ENCODE measurements around the gene CHSY3. TPM values are rescaled to one million over a fixed set of nuclear protein-coding genes. Genes with fewer than 3 reads are reported as not detected.

The CHSY3 gene
- total RNA-seq, 4 donors from 2014 or later: 1.7 to 5.6 (median 4.0) TPM

DNA sequence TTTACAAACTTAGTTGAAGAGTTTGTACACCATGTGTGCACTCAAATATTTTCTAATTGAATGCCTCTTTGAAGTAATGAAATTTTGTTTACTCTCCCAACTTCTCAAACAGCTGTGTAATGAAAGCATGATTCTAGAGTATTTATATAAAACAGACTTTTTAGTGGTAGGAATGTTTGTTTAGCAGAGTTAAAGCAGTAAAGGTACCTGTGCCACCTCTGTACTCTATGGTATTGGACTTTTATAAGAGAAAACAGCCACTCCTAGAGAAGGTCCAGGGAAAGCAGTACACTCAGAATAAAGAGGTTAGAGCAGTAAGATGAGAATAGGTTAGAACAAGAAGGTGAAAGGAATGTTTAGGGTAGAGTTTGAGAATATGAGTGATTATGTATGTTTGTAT lies 163.1 kb downstream of the CHSY3 start:
- no peaks in the 10 kb centered on the region for H3K27me3 ChIP-seq
- no peak overlapping the region for H3K4me3 ChIP-seq (replicated peaks in 1 of 3)
- no peak overlapping the region for H3K27ac ChIP-seq
- DNase-seq: no peak
- TF ChIP-seq, protein P1, sequence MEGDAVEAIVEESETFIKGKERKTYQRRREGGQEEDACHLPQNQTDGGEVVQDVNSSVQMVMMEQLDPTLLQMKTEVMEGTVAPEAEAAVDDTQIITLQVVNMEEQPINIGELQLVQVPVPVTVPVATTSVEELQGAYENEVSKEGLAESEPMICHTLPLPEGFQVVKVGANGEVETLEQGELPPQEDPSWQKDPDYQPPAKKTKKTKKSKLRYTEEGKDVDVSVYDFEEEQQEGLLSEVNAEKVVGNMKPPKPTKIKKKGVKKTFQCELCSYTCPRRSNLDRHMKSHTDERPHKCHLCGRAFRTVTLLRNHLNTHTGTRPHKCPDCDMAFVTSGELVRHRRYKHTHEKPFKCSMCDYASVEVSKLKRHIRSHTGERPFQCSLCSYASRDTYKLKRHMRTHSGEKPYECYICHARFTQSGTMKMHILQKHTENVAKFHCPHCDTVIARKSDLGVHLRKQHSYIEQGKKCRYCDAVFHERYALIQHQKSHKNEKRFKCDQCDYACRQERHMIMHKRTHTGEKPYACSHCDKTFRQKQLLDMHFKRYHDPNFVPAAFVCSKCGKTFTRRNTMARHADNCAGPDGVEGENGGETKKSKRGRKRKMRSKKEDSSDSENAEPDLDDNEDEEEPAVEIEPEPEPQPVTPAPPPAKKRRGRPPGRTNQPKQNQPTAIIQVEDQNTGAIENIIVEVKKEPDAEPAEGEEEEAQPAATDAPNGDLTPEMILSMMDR (IDR thresholded peaks at IDR 0.05): no peak
- no peak for TF ChIP-seq POLR2A (IDR thresholded peaks at IDR 0.05)
- intact Hi-C loops (cut with DNase I): no loop called here
- H3K9me3 ChIP-seq: no peaks in the 10 kb centered on the region
- no peaks in the 10 kb centered on the region for H3K4me1 ChIP-seq
- no peaks in the 10 kb centered on the region for H3K36me3 ChIP-seq

DNA sequence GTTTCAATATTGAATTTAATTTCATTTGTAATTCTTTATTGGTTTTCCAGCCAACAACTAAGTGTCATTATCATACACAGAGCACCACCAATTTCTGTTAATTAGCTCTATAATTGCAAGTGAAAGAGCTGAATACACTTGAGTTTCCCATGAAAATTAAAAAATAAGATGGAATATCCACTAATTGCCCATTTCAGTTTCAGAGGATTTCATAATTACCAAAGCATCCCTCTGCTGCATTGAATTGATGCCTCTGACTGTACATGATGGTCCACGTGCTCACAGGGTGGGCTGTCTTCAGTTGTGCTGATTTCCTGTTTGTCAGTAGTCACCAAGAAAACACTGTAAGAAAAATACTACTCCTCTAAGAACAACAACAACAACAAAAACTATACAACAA lies 163.8 kb downstream of the CHSY3 start:
- TF ChIP-seq POLR2A (IDR thresholded peaks at IDR 0.05): no peak
- TF ChIP-seq, protein P1 (IDR thresholded peaks at IDR 0.05): no peak
- Histone ChIP-seq H3K27me3 (no peaks in the 10 kb centered on the region), H3K4me3 (replicated peaks in 1 of 3) (no peak overlapping the region), H3K9me3 (no peaks in the 10 kb centered on the region), H3K36me3 (no peaks in the 10 kb centered on the region), H3K27ac (no peak overlapping the region), H3K4me1 (no peaks in the 10 kb centered on the region)
- DNase-seq: no peak
- WGBS, 2 donors: 90 to 92% methylated on average over 1 of the region's 1 CpG
- intact Hi-C loops (cut with DNase I): no loop called here

DNA sequence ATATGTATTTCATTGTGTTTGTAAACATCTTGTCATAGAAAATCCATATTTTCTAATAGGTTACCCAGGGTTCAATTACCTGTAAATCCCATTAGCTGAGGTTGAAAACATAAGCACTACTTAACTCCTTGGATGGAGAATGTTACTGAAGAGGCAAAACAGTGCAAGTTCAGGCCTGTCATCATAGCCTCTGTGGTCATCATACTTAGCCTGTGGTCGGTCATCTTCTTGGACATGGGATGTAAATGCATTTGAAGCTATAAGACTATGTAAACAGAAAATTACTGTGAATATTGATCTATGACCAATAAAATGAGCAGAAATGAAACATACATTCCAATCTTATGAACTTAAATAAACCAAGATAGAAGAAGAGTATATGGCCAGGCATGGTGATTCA lies 164.7 kb downstream of the CHSY3 start:
- no peaks in the 10 kb centered on the region for H3K36me3 ChIP-seq
- 93 to 94% methylated on average over 1 of the region's 1 CpG for WGBS, 2 donors
- TF ChIP-seq, protein P1 (IDR thresholded peaks at IDR 0.05): no peak
- TF ChIP-seq POLR2A (IDR thresholded peaks at IDR 0.05): no peak
- no peak overlapping the region for H3K27ac ChIP-seq
- no peaks in the 10 kb centered on the region for H3K9me3 ChIP-seq
- H3K27me3 ChIP-seq: no peaks in the 10 kb centered on the region
- no peaks in the 10 kb centered on the region for H3K4me1 ChIP-seq
- DNase-seq: no peak
- H3K4me3 ChIP-seq (replicated peaks in 1 of 3): no peak overlapping the region
- intact Hi-C loops (cut with DNase I): no loop called here

DNA sequence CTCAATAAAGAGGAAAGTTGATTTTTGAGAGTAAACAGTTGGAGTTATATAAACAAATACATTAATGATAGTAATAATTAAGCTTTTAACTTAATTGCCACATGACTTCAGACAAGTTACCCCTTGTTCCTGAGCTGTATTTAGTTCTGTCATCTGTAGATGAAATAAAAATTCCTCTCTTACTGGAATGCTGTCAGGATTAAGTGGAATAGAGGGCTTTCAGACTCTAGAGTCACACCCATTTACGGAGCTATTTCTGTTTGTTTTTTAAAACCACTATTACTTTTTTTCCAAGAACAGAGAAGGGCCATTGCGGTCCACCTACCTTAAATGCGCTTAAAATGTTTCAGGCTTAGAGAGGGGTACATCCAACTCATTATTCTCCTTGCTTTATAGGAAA lies 170.6 kb downstream of the CHSY3 start:
- TF ChIP-seq, protein P1 (IDR thresholded peaks at IDR 0.05): no peak
- TF ChIP-seq POLR2A (IDR thresholded peaks at IDR 0.05): no peak
- no peaks in the 10 kb centered on the region for H3K27me3 ChIP-seq
- no peaks in the 10 kb centered on the region for H3K36me3 ChIP-seq
- H3K27ac ChIP-seq: no peak overlapping the region
- 79 to 86% methylated on average over 3 of the region's 3 CpGs for WGBS, 2 donors
- no peaks in the 10 kb centered on the region for H3K4me1 ChIP-seq
- DNase-seq: no peak
- no peak overlapping the region for H3K4me3 ChIP-seq (replicated peaks in 1 of 3)
- intact Hi-C loops (cut with DNase I): no loop called here
- no peaks in the 10 kb centered on the region for H3K9me3 ChIP-seq

DNA sequence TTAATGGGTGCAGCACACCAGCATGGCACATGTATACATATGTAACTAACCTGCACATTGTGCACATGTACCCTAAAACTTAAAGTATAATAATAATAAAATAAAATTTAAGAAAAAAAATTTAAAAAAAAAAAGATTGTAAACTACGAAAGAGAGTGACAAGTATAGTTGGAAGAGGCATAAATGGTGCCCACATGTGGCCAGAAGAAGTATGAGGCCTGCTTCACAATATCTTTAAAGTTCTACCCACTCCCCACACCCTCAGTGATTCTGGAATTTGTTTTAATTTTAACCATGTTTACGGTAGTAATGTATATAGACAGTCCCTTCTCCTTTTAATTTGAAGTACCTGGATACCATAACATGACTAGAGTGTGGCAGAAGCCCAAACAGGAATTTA lies 172.7 kb downstream of the CHSY3 start:
- H3K4me1 ChIP-seq: no peaks in the 10 kb centered on the region
- TF ChIP-seq POLR2A (IDR thresholded peaks at IDR 0.05): no peak
- TF ChIP-seq, protein P1 (IDR thresholded peaks at IDR 0.05): no peak
- no peak overlapping the region for H3K27ac ChIP-seq
- no peak overlapping the region for H3K4me3 ChIP-seq (replicated peaks in 1 of 3)
- 85 to 87% methylated on average over 2 of the region's 2 CpGs for WGBS, 2 donors
- DNase-seq: no peak
- intact Hi-C loops (cut with DNase I): no loop called here
- no peaks in the 10 kb centered on the region for H3K9me3 ChIP-seq
- no peaks in the 10 kb centered on the region for H3K36me3 ChIP-seq
- no peaks in the 10 kb centered on the region for H3K27me3 ChIP-seq
